ENCODE data around the gene CHN1. TPM values are rescaled to one million over a fixed set of nuclear protein-coding genes. Genes with fewer than 3 reads are reported as not detected.
A peak's percentile ranks its signal among the peaks of the same experiment; 100 is the strongest.

CHN1 gene
- total RNA-seq, 2 donors from 2014 or later, result 13.3 to 30.7 TPM

- no peak overlapping the region for H3K27ac ChIP-seq
- H3K4me3 ChIP-seq, result no peak overlapping the region
- no peaks in the 10 kb centered on the region for H3K36me3 ChIP-seq
- no peaks in the 10 kb centered on the region for H3K9me3 ChIP-seq
- no peak for TF ChIP-seq CTCF (IDR thresholded peaks at IDR 0.05)
- H3K27me3 ChIP-seq (replicated peaks; ENCODE audit: insufficient read depth), result no peaks in the 10 kb centered on the region
- DNase-seq (ENCODE audit: low spot score) (no peak), ATAC-seq (ENCODE audit: insufficient number of reproducible peaks, low FRiP score, low read depth) (no peak)
- peaks cover 12 to 15% of the 10 kb centered on the region in 2 donors for H3K4me1 ChIP-seq (ENCODE audit: control insufficient read depth in 1 of 2, low read depth in 2 of 2)
These were observed 25.4 kb upstream of the CHN1 start for GRCh38 chr2:175030380-175031271.

GRCh38 chr2:175027755-175028154, 22.6 kb upstream of the CHN1 start:
- no peak for TF ChIP-seq CTCF (IDR thresholded peaks at IDR 0.05)
- Histone ChIP-seq H3K9me3 (no peaks in the 10 kb centered on the region), H3K27me3 (replicated peaks; ENCODE audit: insufficient read depth) (no peaks in the 10 kb centered on the region), H3K4me3 (peak overlapping the region; percentile 55), H3K4me1 (ENCODE audit: control insufficient read depth in 1 of 2, low read depth in 2 of 2) (peaks cover 12 to 15% of the 10 kb centered on the region in 2 donors), H3K36me3 (no peaks in the 10 kb centered on the region), H3K27ac (peak overlapping the region; percentile 46 to 95)
- DNase-seq (ENCODE audit: low spot score) (no peak), ATAC-seq (ENCODE audit: insufficient number of reproducible peaks, low FRiP score, low read depth) (no peak)

GRCh38 chr2:175026385-175026784, 21.2 kb upstream of the CHN1 start:
- no peak for TF ChIP-seq CTCF (IDR thresholded peaks at IDR 0.05)
- H3K27me3 ChIP-seq (replicated peaks; ENCODE audit: insufficient read depth), result no peaks in the 10 kb centered on the region
- no peaks in the 10 kb centered on the region for H3K9me3 ChIP-seq
- ATAC-seq (ENCODE audit: insufficient number of reproducible peaks, low FRiP score, low read depth) (no peak), DNase-seq (ENCODE audit: low spot score) (no peak)
- peak overlapping the region in 1 of 2 donors; percentile 50 for H3K27ac ChIP-seq
- H3K4me1 ChIP-seq (ENCODE audit: control insufficient read depth in 1 of 2, low read depth in 2 of 2), result peaks cover 12 to 15% of the 10 kb centered on the region in 2 donors
- no peak overlapping the region for H3K4me3 ChIP-seq
- H3K36me3 ChIP-seq, result no peaks in the 10 kb centered on the region

GRCh38 chr2:175025946-175026345, 20.8 kb upstream of the CHN1 start:
- no peak for TF ChIP-seq CTCF (IDR thresholded peaks at IDR 0.05)
- H3K9me3 ChIP-seq, result no peaks in the 10 kb centered on the region
- ATAC-seq (ENCODE audit: insufficient number of reproducible peaks, low FRiP score, low read depth), result no peak
- no peaks in the 10 kb centered on the region for H3K27me3 ChIP-seq (replicated peaks; ENCODE audit: insufficient read depth)
- H3K4me1 ChIP-seq (ENCODE audit: control insufficient read depth in 1 of 2, low read depth in 2 of 2), result peaks cover 12 to 15% of the 10 kb centered on the region in 2 donors
- no peak overlapping the region for H3K4me3 ChIP-seq
- no peak for DNase-seq (ENCODE audit: low spot score)
- peak overlapping the region in 1 of 2 donors; percentile 50 for H3K27ac ChIP-seq
- no peaks in the 10 kb centered on the region for H3K36me3 ChIP-seq

GRCh38 chr2:175025233-175025632, 20.1 kb upstream of the CHN1 start:
- ATAC-seq (ENCODE audit: insufficient number of reproducible peaks, low FRiP score, low read depth) (no peak), DNase-seq (ENCODE audit: low spot score) (no peak)
- no peak for TF ChIP-seq CTCF (IDR thresholded peaks at IDR 0.05)
- H3K9me3 ChIP-seq, result no peaks in the 10 kb centered on the region
- H3K4me1 ChIP-seq (ENCODE audit: control insufficient read depth in 1 of 2, low read depth in 2 of 2), result peaks cover 12 to 15% of the 10 kb centered on the region in 2 donors
- H3K27me3 ChIP-seq (replicated peaks; ENCODE audit: insufficient read depth), result no peaks in the 10 kb centered on the region
- H3K36me3 ChIP-seq, result no peaks in the 10 kb centered on the region
- H3K4me3 ChIP-seq, result no peak overlapping the region
- no peak overlapping the region for H3K27ac ChIP-seq
